Prostate gland (tissue), 2 donors: Measurements from ENCODE around the gene VPS13D. TPM values are rescaled to one million over a fixed set of nuclear protein-coding genes. Genes with fewer than 3 reads are reported as not detected.
A peak's percentile ranks its signal among the peaks of the same experiment; 100 is the strongest.
"Not testable (repeated sequence)": the region's sequence is repeated elsewhere in the genome, so short reads cannot be mapped to it uniquely, and the experiment has no call there.

ENCODE experiments used
- DNase-seq: peaks from one replicate; pipeline ENCODE4 v3.0.0-alpha.2; 2019; ENCODE audit warnings: low spot score
- H3K27ac ChIP-seq, 2 donors: fragments of 200-600 bp; sonication (generic); 2 replicates each; pipeline ENCODE4 v1.5.1; 2017 to 2019
- H3K27me3 ChIP-seq: fragments of 200-600 bp; sonication (generic); replicated peaks from 2 replicates; pipeline ENCODE4 v1.5.1; 2019; ENCODE audit not compliant: insufficient read depth
- H3K36me3 ChIP-seq, 2 donors: fragments of 200-600 bp; sonication (generic); 1 replicate in 1 of 2; 2 replicates in 1 of 2; pipeline versions ENCODE4 v1.5.1 to v1.8.1; 2017 to 2019
- H3K4me1 ChIP-seq: fragments of 200-600 bp; sonication (generic); replicated peaks from 2 replicates; pipeline ENCODE4 v1.5.1; 2019
- H3K4me3 ChIP-seq, 2 donors: fragments of 200-600 bp; sonication (generic); 2 replicates each; pipeline ENCODE4 v1.5.1; 2017 to 2019
- H3K9me3 ChIP-seq: fragments of 200-600 bp; sonication (generic); 2 replicates; pipeline ENCODE4 v1.5.1; 2017
- CTCF ChIP-seq, 4 experiments: fragments of 200-600 bp in 2 of 4; fragments of 450-650 bp in 2 of 4; sonication (generic) in 2 of 4; IDR thresholded peaks; 1 replicate in 3 of 4; 2 replicates in 1 of 4; pipeline ENCODE4 v1.5.1; 2016 to 2019; ENCODE audit warnings: antibody characterized with exemption in 4 of 4, mild to moderate bottlenecking in 2 of 4, moderate library complexity in 2 of 4
- POLR2A ChIP-seq: fragments of 450-650 bp; IDR thresholded peaks from one replicate; pipeline ENCODE4 v1.6.1; 2016; ENCODE audit warnings: antibody characterized with exemption, mild to moderate bottlenecking
- POLR2AphosphoS5 ChIP-seq: sonication (generic); formaldehyde crosslinking; IDR thresholded peaks from one replicate; pipeline ENCODE4 v1.6.1; 2017; ENCODE audit warnings: antibody characterized with exemption
- WGBS: methylation state at CpG from one replicate; pipeline ENCODE4 v1.1.5; 2018; 5-methylcytosine and 5-hydroxymethylcytosine counted together
- intact Hi-C: fragments of 100-400 bp; cut with DNase I; formaldehyde crosslinking; loops from one replicate; pipeline ENCODE4 v1.14.2; 2022
- total RNA-seq, 2 donors: library from RNA; depleted of rRNA; stranded (reverse); fragments of >200 nt; gene quantifications; one replicate each; pipeline ENCODE4 v1.1.0, GENCODE V29; 2016

Gene VPS13D
- total RNA-seq, 2 donors from 2014 or later: 60.7 to 80.8 TPM

GRCh38 chr1:12466816-12467215 lies 237.0 kb downstream of the VPS13D start:
- H3K4me3 ChIP-seq: no peak overlapping the region
- no peaks in the 10 kb centered on the region for H3K27me3 ChIP-seq
- 64% methylated on average over 5 of the region's 5 CpGs for WGBS
- DNase-seq: no peak
- H3K27ac ChIP-seq: peak overlapping the region; percentile 68 to 76
- intact Hi-C loops: no loop called here
- peak; percentile 37 for TF ChIP-seq POLR2AphosphoS5
- no peak for TF ChIP-seq POLR2A
- no peak for TF ChIP-seq CTCF (IDR thresholded peaks at IDR 0.05)
- H3K4me1 ChIP-seq: peaks cover 33% of the 10 kb centered on the region
- no peaks in the 10 kb centered on the region for H3K36me3 ChIP-seq
- no peaks in the 10 kb centered on the region for H3K9me3 ChIP-seq

DNA sequence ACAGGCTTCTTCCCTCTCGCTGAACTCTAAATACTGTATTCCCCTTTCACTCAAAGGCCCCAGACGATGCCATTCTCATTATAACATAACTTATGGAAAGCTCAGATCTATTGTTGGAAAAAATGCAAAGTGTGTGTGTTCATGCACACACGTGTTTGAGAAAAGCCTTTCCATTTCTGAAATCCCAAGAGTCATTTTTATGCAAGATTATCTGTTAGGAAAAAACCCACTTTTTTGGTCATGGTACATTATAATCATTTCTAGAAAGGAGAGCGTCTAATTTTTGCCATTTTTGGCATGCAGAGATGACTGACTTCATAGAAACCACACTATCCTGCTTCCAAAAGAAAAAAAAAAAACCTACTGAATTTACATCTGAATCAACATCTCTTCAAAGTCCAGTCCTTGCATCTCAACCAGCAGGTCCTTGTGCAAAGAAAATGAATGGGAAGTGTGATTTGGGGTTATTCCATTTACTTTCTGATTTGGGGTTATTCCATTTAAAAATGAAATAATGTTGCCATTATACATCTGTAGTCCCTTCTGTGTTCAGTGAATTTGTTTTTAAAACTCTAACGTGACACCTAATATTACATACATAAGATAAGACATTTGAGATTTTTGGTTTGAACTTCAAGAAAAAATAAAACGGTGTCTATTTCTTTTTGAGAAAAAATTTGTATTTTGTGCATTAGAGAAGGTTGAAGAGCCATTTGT lies 237.9 kb downstream of the VPS13D start:
- WGBS: 82% methylated on average over 6 of the region's 6 CpGs
- TF ChIP-seq POLR2AphosphoS5 (no peak), CTCF (IDR thresholded peaks at IDR 0.05) (no peak), POLR2A (no peak)

GRCh38 chr1:12468323-12468722 lies 238.5 kb downstream of the VPS13D start:
- intact Hi-C loops: no loop called here
- DNase-seq: no peak
- peak overlapping the region; percentile 29 to 64 for H3K27ac ChIP-seq
- no peaks in the 10 kb centered on the region for H3K36me3 ChIP-seq
- no peak for TF ChIP-seq POLR2A
- no peak for TF ChIP-seq POLR2AphosphoS5
- no peak for TF ChIP-seq CTCF (IDR thresholded peaks at IDR 0.05)
- 84% methylated on average over 2 of the region's 2 CpGs for WGBS
- no peak overlapping the region for H3K4me3 ChIP-seq
- H3K27me3 ChIP-seq: no peaks in the 10 kb centered on the region
- H3K4me1 ChIP-seq: peaks cover 21% of the 10 kb centered on the region
- H3K9me3 ChIP-seq: no peaks in the 10 kb centered on the region

More for the DNA sequence above, 237.9 kb downstream of the VPS13D start:
- Histone ChIP-seq H3K27me3 (no peaks in the 10 kb centered on the region), H3K4me3 (no peak overlapping the region), H3K9me3 (no peaks in the 10 kb centered on the region), H3K4me1 (peaks cover 24% of the 10 kb centered on the region), H3K27ac (peak overlapping the region; percentile 29 to 76), H3K36me3 (no peaks in the 10 kb centered on the region)
- intact Hi-C loops: no loop called here
- DNase-seq: no peak

- 22% methylated on average over 6 of the region's 6 CpGs for WGBS
- DNase-seq: no peak
- no peak for TF ChIP-seq POLR2AphosphoS5
- TF ChIP-seq CTCF (IDR thresholded peaks at IDR 0.05): no peak
- TF ChIP-seq POLR2A: no peak
- H3K4me1 ChIP-seq: peaks cover 19% of the 10 kb centered on the region
- H3K27ac ChIP-seq: peak overlapping the region; percentile 29 to 64
- no peaks in the 10 kb centered on the region for H3K9me3 ChIP-seq
- intact Hi-C loops: no loop called here
- H3K36me3 ChIP-seq: no peaks in the 10 kb centered on the region
- H3K4me3 ChIP-seq: no peak overlapping the region
- no peaks in the 10 kb centered on the region for H3K27me3 ChIP-seq
Observed at GRCh38 chr1:12469493-12469892, 239.7 kb downstream of the VPS13D start.

- no peak for DNase-seq
- H3K4me1 ChIP-seq: peaks cover 21% of the 10 kb centered on the region
- H3K27ac ChIP-seq: peak overlapping the region; percentile 29 to 64
Observed at GRCh38 chr1:12469990-12470389, 240.2 kb downstream of the VPS13D start.

DNA sequence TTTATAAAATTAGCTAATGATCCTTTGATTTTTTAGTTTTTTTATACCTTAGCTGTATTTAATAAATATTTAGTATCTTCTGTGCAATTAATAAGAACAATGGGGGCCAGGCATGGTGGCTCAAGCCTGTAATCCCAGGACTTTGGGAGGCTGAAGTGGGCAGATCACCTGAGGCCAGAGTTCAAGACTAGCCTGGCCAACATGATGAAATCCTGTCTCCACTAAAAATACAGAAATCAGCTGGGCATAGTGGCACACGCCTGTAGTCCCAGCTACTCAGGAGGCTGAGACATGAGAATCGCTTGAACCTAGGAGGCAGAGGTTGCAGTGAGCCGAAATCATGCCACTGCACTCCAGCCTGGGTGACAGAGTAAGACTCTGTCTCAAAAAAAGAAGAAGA lies 241.1 kb downstream of the VPS13D start:
- H3K9me3 ChIP-seq, DNase-seq, H3K4me3 ChIP-seq, intact Hi-C loops, H3K27me3 ChIP-seq, H3K36me3 ChIP-seq: not testable (repeated sequence)
- peaks cover 24% of the 10 kb centered on the region for H3K4me1 ChIP-seq
- H3K27ac ChIP-seq: peak overlapping the region in 1 of 2 donors; percentile 64
- WGBS: 90% methylated on average over 3 of the region's 3 CpGs

More at GRCh38 chr1:12469990-12470389, 240.2 kb downstream of the VPS13D start:
- H3K27me3 ChIP-seq: no peaks in the 10 kb centered on the region
- 5% methylated on average over 4 of the region's 4 CpGs for WGBS
- intact Hi-C loops: no loop called here
- H3K4me3 ChIP-seq: no peak overlapping the region
- H3K36me3 ChIP-seq: no peaks in the 10 kb centered on the region
- TF ChIP-seq POLR2AphosphoS5 (no peak), POLR2A (no peak), CTCF (IDR thresholded peaks at IDR 0.05) (no peak)
- H3K9me3 ChIP-seq: no peaks in the 10 kb centered on the region
